Type B pancreatic cell (in vitro differentiated cells): ENCODE measurements around the gene AURKAIP1. TPM values are rescaled to one million over a fixed set of nuclear protein-coding genes. Genes with fewer than 3 reads are reported as not detected.
"Not testable (repeated sequence)": the region's sequence is repeated elsewhere in the genome, so short reads cannot be mapped to it uniquely, and the experiment has no call there.

Experiments used
- DNase-seq: peaks from one replicate; pipeline ENCODE4 v3.0.0; 2021; ENCODE audit warnings: mixed read lengths; ENCODE audit not compliant: unreplicated experiment; ENCODE audit errors: extremely low spot score
- H3K27ac Mint-ChIP-seq: 2 replicates; pipeline ENCODE4 v1.8.0; 2021; ENCODE audit warnings: mild to moderate bottlenecking, mixed read lengths
- H3K27me3 Mint-ChIP-seq: 2 replicates; pipeline ENCODE4 v1.8.0; 2021; ENCODE audit warnings: mixed read lengths
- H3K36me3 Mint-ChIP-seq: 2 replicates; pipeline ENCODE4 v1.8.0; 2021; ENCODE audit warnings: mixed read lengths
- H3K4me1 Mint-ChIP-seq: one replicate; pipeline ENCODE4 v1.8.0; 2021; ENCODE audit warnings: mixed read lengths; ENCODE audit not compliant: unreplicated experiment
- H3K4me3 Mint-ChIP-seq: 2 replicates; pipeline ENCODE4 v1.8.0; 2021; ENCODE audit warnings: mild to moderate bottlenecking, mixed read lengths
- H3K9me3 Mint-ChIP-seq: 2 replicates; pipeline ENCODE4 v1.8.0; 2021; ENCODE audit warnings: mixed read lengths
- CTCF ChIP-seq: fragments of 200-600 bp; sonication (generic); conservative IDR thresholded peaks from 2 replicates; pipeline ENCODE4 v1.5.0; 2021; ENCODE audit warnings: antibody characterized with exemption, mild to moderate bottlenecking
- total RNA-seq: library from RNA; stranded (reverse); gene quantifications from 2 replicates; pipeline ENCODE4 v1.2.1, GENCODE V29; 2021; ENCODE audit warnings: low replicate concordance

AURKAIP1 gene
- total RNA-seq, 1 donor from 2014 or later, result 122 TPM

- Mint-ChIP-seq H3K27ac (no peak within 1 kb of the TSS), H3K4me1 (peaks cover 22% of the 10 kb centered on the region), H3K4me3 (peak within 1 kb of the TSS; percentile 76), H3K36me3 (no peaks in the 10 kb centered on the region), H3K9me3 (no peaks in the 10 kb centered on the region), H3K27me3 (no peaks in the 10 kb centered on the region)
- DNase-seq, result no peak
- TF ChIP-seq CTCF, result no peak
Measured at GRCh38 chr1:1421147-1421906, 46.3 kb upstream of the AURKAIP1 start, which contains the start of gene ANKRD65. TSS of gene ANKRD65 (minus strand) at chr1:1421276. CDS start at chr1:1421005, 271 bp downstream.

- Mint-ChIP-seq H3K4me3 (peak overlapping the region; percentile 76), H3K9me3 (no peaks in the 10 kb centered on the region), H3K36me3 (no peaks in the 10 kb centered on the region), H3K4me1 (peaks cover 22% of the 10 kb centered on the region), H3K27me3 (no peaks in the 10 kb centered on the region), H3K27ac (no peak overlapping the region)
- no peak for DNase-seq
- TF ChIP-seq CTCF, result no peak
Measured at GRCh38 chr1:1420654-1421141, 45.7 kb upstream of the AURKAIP1 start.

GRCh38 chr1:1419813-1420653 lies 45.0 kb upstream of the AURKAIP1 start:
- no peak for TF ChIP-seq CTCF
- no peaks in the 10 kb centered on the region for H3K36me3 Mint-ChIP-seq
- H3K9me3 Mint-ChIP-seq, result no peaks in the 10 kb centered on the region
- no peak overlapping the region for H3K4me3 Mint-ChIP-seq
- H3K27me3 Mint-ChIP-seq, result no peaks in the 10 kb centered on the region
- H3K4me1 Mint-ChIP-seq, result peaks cover 22% of the 10 kb centered on the region
- H3K27ac Mint-ChIP-seq, result no peak overlapping the region
- no peak for DNase-seq

GRCh38 chr1:1419363-1419812 lies 44.4 kb upstream of the AURKAIP1 start:
- DNase-seq, result no peak
- Mint-ChIP-seq H3K4me3 (no peak overlapping the region), H3K27ac (no peak overlapping the region), H3K36me3 (no peaks in the 10 kb centered on the region), H3K27me3 (no peaks in the 10 kb centered on the region), H3K9me3 (no peaks in the 10 kb centered on the region), H3K4me1 (peaks cover 22% of the 10 kb centered on the region)
- no peak for TF ChIP-seq CTCF

- Mint-ChIP-seq H3K27me3 (no peaks in the 10 kb centered on the region), H3K9me3 (no peaks in the 10 kb centered on the region), H3K27ac (peak overlapping the region; percentile 70), H3K36me3 (no peaks in the 10 kb centered on the region), H3K4me3 (peak overlapping the region; percentile 70), H3K4me1 (peaks cover 22% of the 10 kb centered on the region)
- DNase-seq, result no peak
- no peak for TF ChIP-seq CTCF
Measured at GRCh38 chr1:1418464-1419362, 43.7 kb upstream of the AURKAIP1 start.

GRCh38 chr1:1417825-1418463 lies 42.9 kb upstream of the AURKAIP1 start:
- DNase-seq, H3K27me3 Mint-ChIP-seq, H3K36me3 Mint-ChIP-seq, H3K9me3 Mint-ChIP-seq: not testable (repeated sequence)
- Mint-ChIP-seq H3K4me3 (peak overlapping the region; percentile 70), H3K4me1 (peaks cover 19% of the 10 kb centered on the region), H3K27ac (peak overlapping the region; percentile 70)

- Mint-ChIP-seq H3K4me1 (peaks cover 14% of the 10 kb centered on the region), H3K27ac (peak overlapping the region; percentile 10)
- not testable (repeated sequence) for H3K9me3 Mint-ChIP-seq, H3K4me3 Mint-ChIP-seq, DNase-seq, H3K36me3 Mint-ChIP-seq, H3K27me3 Mint-ChIP-seq
Measured at GRCh38 chr1:1417396-1417795, 42.4 kb upstream of the AURKAIP1 start.
